ENCODE results near the gene DEFB113.

Gene DEFB113

DNA sequence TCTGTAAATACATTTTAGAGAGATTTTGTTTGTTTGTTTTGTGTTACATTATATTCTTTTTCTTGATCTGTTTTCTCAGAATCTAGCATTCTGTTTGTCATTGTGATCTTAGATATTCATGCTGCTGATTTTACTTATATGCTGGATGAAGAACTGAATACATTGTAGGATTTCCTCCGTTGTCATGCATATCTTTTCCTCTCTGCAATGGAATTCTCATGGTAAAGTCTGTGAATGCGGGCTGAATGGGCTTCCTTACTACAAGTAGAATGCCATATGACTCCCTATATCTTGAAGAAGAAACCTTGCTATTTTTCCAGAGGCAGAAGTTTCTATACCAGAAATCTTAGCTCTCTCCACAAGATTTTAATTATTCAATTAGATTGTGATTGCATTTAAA, 3.1 kb downstream of the DEFB113 start:
- Histone ChIP-seq H2AFZ (ENCODE audit: low read length) (no peak overlapping the region), H3F3A (ENCODE audit: low read depth) (no peaks in the 10 kb centered on the region), H3K27me3 (ENCODE audit: insufficient read depth, low read length, poor library complexity, severe bottlenecking) (no peaks in the 10 kb centered on the region), H3K36me3 (ENCODE audit: insufficient read depth, low read length) (no peaks in the 10 kb centered on the region), H3K9me2 (replicated peaks; ENCODE audit: low read depth, low read length) (no peaks in the 10 kb centered on the region), H3K4me1 (ENCODE audit: insufficient read depth, low read length, poor library complexity, severe bottlenecking) (no peaks in the 10 kb centered on the region), H3K79me2 (ENCODE audit: insufficient read depth, low read length) (no peaks in the 10 kb centered on the region), H3K4me3 (ENCODE audit: low read length, poor library complexity, severe bottlenecking) (no peak overlapping the region), H3K4me2 (ENCODE audit: low read depth, low read length, poor library complexity, severe bottlenecking) (no peak overlapping the region), H3K9me3 (ENCODE audit: insufficient read depth, low read depth, low read length) (no peaks in the 10 kb centered on the region), H4K20me1 (ENCODE audit: insufficient read depth, low read length, poor library complexity, severe bottlenecking) (no peaks in the 10 kb centered on the region), H3K9ac (ENCODE audit: low read depth, low read length, poor library complexity, severe bottlenecking) (no peak overlapping the region)
- TF ChIP-seq CTCF (conservative IDR thresholded peaks at IDR 0.05; ENCODE audit: low read length), result no peak
- TF ChIP-seq EZH2phosphoT487 (IDR thresholded peaks at IDR 0.05; ENCODE audit: borderline replicate concordance), result no peak

DNA sequence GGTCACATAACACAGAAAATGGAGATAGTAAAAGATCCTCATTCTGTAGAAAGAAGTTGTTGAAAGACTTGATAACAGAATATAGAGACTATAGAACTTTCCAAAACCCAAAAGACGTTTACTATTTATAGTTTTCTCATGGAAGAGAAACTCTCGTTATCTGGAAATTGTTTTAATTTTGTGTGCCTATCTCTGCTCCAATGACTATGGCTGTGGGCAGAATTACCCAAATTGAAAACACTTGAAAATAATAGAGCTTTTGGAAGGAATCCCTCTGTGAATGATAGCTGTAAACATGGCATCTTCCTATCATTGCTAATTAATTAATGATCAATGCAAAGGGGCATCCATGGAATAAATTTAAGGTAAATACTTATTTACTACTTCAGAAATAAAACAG, 5.4 kb downstream of the DEFB113 start, which contains the start of gene DEFB114:
TSS of gene DEFB114 (minus strand) at position 101 of the 400 bp plus-strand sequence. CDS start at position 42, 59 bp downstream.
- no peak for TF ChIP-seq EZH2phosphoT487 (IDR thresholded peaks at IDR 0.05; ENCODE audit: borderline replicate concordance)
- TF ChIP-seq CTCF (conservative IDR thresholded peaks at IDR 0.05; ENCODE audit: low read length), result no peak
- no peaks in the 10 kb centered on the region for H3K27me3 ChIP-seq (ENCODE audit: insufficient read depth, low read length, poor library complexity, severe bottlenecking)
- H3K79me2 ChIP-seq (ENCODE audit: insufficient read depth, low read length), result no peaks in the 10 kb centered on the region
- no peaks in the 10 kb centered on the region for H3K9me2 ChIP-seq (replicated peaks; ENCODE audit: low read depth, low read length)
- H3K4me3 ChIP-seq (ENCODE audit: low read length, poor library complexity, severe bottlenecking), result no peak within 1 kb of the TSS
- H3K9me3 ChIP-seq (ENCODE audit: insufficient read depth, low read depth, low read length), result no peaks in the 10 kb centered on the region
- no peak within 1 kb of the TSS for H3K9ac ChIP-seq (ENCODE audit: low read depth, low read length, poor library complexity, severe bottlenecking)
- H2AFZ ChIP-seq (ENCODE audit: low read length), result no peak within 1 kb of the TSS
- no peaks in the 10 kb centered on the region for H3K36me3 ChIP-seq (ENCODE audit: insufficient read depth, low read length)
- H4K20me1 ChIP-seq (ENCODE audit: insufficient read depth, low read length, poor library complexity, severe bottlenecking), result no peaks in the 10 kb centered on the region
- no peaks in the 10 kb centered on the region for H3F3A ChIP-seq (ENCODE audit: low read depth)
- no peaks in the 10 kb centered on the region for H3K4me1 ChIP-seq (ENCODE audit: insufficient read depth, low read length, poor library complexity, severe bottlenecking)
- no peak within 1 kb of the TSS for H3K4me2 ChIP-seq (ENCODE audit: low read depth, low read length, poor library complexity, severe bottlenecking)

- no peaks in the 10 kb centered on the region for H3K4me1 ChIP-seq (ENCODE audit: insufficient read depth, low read length, poor library complexity, severe bottlenecking)
- H3K9me2 ChIP-seq (replicated peaks; ENCODE audit: low read depth, low read length), result no peaks in the 10 kb centered on the region
- no peaks in the 10 kb centered on the region for H3K9me3 ChIP-seq (ENCODE audit: insufficient read depth, low read depth, low read length)
- H3K79me2 ChIP-seq (ENCODE audit: insufficient read depth, low read length), result no peaks in the 10 kb centered on the region
- H4K20me1 ChIP-seq (ENCODE audit: insufficient read depth, low read length, poor library complexity, severe bottlenecking), result no peaks in the 10 kb centered on the region
- no peak overlapping the region for H2AFZ ChIP-seq (ENCODE audit: low read length)
- no peaks in the 10 kb centered on the region for H3K36me3 ChIP-seq (ENCODE audit: insufficient read depth, low read length)
- no peak overlapping the region for H3K9ac ChIP-seq (ENCODE audit: low read depth, low read length, poor library complexity, severe bottlenecking)
- H3K27me3 ChIP-seq (ENCODE audit: insufficient read depth, low read length, poor library complexity, severe bottlenecking), result no peaks in the 10 kb centered on the region
- H3K4me3 ChIP-seq (ENCODE audit: low read length, poor library complexity, severe bottlenecking), result no peak overlapping the region
- H3K4me2 ChIP-seq (ENCODE audit: low read depth, low read length, poor library complexity, severe bottlenecking), result no peak overlapping the region
- no peak for TF ChIP-seq EZH2phosphoT487 (IDR thresholded peaks at IDR 0.05; ENCODE audit: borderline replicate concordance)
- H3F3A ChIP-seq (ENCODE audit: low read depth), result no peaks in the 10 kb centered on the region
Observed at GRCh38 chr6:49958180-49958579, 11.2 kb downstream of the DEFB113 start.

- TF ChIP-seq CTCF (conservative IDR thresholded peaks at IDR 0.05; ENCODE audit: low read length) (no peak), EZH2phosphoT487 (IDR thresholded peaks at IDR 0.05; ENCODE audit: borderline replicate concordance) (no peak)
- Histone ChIP-seq H3K4me1 (ENCODE audit: insufficient read depth, low read length, poor library complexity, severe bottlenecking) (no peaks in the 10 kb centered on the region), H3K4me2 (ENCODE audit: low read depth, low read length, poor library complexity, severe bottlenecking) (no peak overlapping the region), H3K79me2 (ENCODE audit: insufficient read depth, low read length) (no peaks in the 10 kb centered on the region), H2AFZ (ENCODE audit: low read length) (no peak overlapping the region), H3K4me3 (ENCODE audit: low read length, poor library complexity, severe bottlenecking) (no peak overlapping the region), H3F3A (ENCODE audit: low read depth) (no peaks in the 10 kb centered on the region), H3K27me3 (ENCODE audit: insufficient read depth, low read length, poor library complexity, severe bottlenecking) (no peaks in the 10 kb centered on the region), H4K20me1 (ENCODE audit: insufficient read depth, low read length, poor library complexity, severe bottlenecking) (no peaks in the 10 kb centered on the region), H3K9ac (ENCODE audit: low read depth, low read length, poor library complexity, severe bottlenecking) (no peak overlapping the region), H3K36me3 (ENCODE audit: insufficient read depth, low read length) (no peaks in the 10 kb centered on the region), H3K9me3 (ENCODE audit: insufficient read depth, low read depth, low read length) (no peaks in the 10 kb centered on the region), H3K9me2 (replicated peaks; ENCODE audit: low read depth, low read length) (no peaks in the 10 kb centered on the region; the same call in 1 of the 2 replicates)
Observed at GRCh38 chr6:49955847-49956246, 13.6 kb downstream of the DEFB113 start.

Data from Loucy (cell line).